ENCODE results near the gene DNAH7. TPM values are rescaled to one million over a fixed set of nuclear protein-coding genes. Genes with fewer than 3 reads are reported as not detected.

Gene DNAH7
- total and polyA plus RNA-seq, 2 of the 13 experiments (the other 11 are each of a cell fraction or from before 2014, with no cell fraction given) = 0.09 TPM; not detected in 1

DNA sequence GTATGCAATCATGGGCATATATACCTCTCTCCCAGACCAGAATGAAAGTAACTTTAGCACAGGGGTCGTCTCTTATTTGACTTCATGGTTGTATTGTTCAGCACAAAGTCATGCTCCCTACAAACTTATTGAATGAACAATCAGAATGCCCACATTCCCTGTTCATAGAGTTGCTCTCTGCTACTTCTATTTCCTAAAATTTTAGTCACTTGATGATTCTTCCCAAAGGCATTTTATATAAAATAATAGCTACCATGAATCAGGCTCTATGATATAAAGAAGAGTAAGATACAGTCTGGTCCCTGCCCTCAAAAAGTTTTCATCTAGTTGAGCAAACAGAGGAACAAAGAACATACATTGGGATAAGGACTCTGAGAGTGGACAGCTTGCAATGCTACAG is 249.4 kb downstream of the DNAH7 start:
- DNase-seq (ENCODE audit: low spot score) (no peak), ATAC-seq (no peak), FAIRE-seq (no peak)
- Histone ChIP-seq H3K27ac (ENCODE audit: extremely low read length, insufficient read depth, low read length) (no peak overlapping the region), H3K9ac (ENCODE audit: insufficient read depth, low read depth, low read length) (no peak overlapping the region), H4K20me1 (ENCODE audit: insufficient read depth, low read length) (no peaks in the 10 kb centered on the region), H3K4me1 (ENCODE audit: insufficient read depth, low read length) (no peaks in the 10 kb centered on the region), H2AFZ (ENCODE audit: low read length) (no peak overlapping the region), H3K36me3 (replicated peaks in 1 of 2; ENCODE audit: control insufficient read depth in 1 of 2, insufficient read depth in 2 of 2, low read length in 2 of 2) (no peaks in the 10 kb centered on the region), H3K4me2 (ENCODE audit: low read depth, low read length) (no peak overlapping the region), H3K27me3 (ENCODE audit: control insufficient read depth in 1 of 2, insufficient read depth in 2 of 2, low read length in 2 of 2) (no peaks in the 10 kb centered on the region; a peak in 1 of 5 replicates), H3K9me3 (ENCODE audit: low read length) (no peaks in the 10 kb centered on the region), H3K79me2 (ENCODE audit: insufficient read depth, low read length) (no peaks in the 10 kb centered on the region), H3K4me3 (replicated peaks in 1 of 3; ENCODE audit: insufficient read depth in 1 of 3, low read depth in 2 of 3, low read length in 3 of 3) (no peak overlapping the region)
- CTCF ChIA-PET (ENCODE audit: low intra/inter-chr PET ratio, low total read pairs) = no interaction called here
- in situ Hi-C loops (cut with HindIII; ENCODE audit: extremely low pct_ligation_motif_present, low pct_unique_long_range_greater_than_20kb) = no loop called here
- BruUV-seq (replicated peaks) = no TSS peak
- WGBS (ENCODE audit: low lambda C conversion rate) = 3% methylated on average over 1 of the region's 1 CpG
- TF ChIP-seq, protein P1, sequence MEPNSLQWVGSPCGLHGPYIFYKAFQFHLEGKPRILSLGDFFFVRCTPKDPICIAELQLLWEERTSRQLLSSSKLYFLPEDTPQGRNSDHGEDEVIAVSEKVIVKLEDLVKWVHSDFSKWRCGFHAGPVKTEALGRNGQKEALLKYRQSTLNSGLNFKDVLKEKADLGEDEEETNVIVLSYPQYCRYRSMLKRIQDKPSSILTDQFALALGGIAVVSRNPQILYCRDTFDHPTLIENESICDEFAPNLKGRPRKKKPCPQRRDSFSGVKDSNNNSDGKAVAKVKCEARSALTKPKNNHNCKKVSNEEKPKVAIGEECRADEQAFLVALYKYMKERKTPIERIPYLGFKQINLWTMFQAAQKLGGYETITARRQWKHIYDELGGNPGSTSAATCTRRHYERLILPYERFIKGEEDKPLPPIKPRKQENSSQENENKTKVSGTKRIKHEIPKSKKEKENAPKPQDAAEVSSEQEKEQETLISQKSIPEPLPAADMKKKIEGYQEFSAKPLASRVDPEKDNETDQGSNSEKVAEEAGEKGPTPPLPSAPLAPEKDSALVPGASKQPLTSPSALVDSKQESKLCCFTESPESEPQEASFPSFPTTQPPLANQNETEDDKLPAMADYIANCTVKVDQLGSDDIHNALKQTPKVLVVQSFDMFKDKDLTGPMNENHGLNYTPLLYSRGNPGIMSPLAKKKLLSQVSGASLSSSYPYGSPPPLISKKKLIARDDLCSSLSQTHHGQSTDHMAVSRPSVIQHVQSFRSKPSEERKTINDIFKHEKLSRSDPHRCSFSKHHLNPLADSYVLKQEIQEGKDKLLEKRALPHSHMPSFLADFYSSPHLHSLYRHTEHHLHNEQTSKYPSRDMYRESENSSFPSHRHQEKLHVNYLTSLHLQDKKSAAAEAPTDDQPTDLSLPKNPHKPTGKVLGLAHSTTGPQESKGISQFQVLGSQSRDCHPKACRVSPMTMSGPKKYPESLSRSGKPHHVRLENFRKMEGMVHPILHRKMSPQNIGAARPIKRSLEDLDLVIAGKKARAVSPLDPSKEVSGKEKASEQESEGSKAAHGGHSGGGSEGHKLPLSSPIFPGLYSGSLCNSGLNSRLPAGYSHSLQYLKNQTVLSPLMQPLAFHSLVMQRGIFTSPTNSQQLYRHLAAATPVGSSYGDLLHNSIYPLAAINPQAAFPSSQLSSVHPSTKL (CRISPR knock-in tag; IDR thresholded peaks at IDR 0.05) = no peak
- TF ChIP-seq, protein P2, sequence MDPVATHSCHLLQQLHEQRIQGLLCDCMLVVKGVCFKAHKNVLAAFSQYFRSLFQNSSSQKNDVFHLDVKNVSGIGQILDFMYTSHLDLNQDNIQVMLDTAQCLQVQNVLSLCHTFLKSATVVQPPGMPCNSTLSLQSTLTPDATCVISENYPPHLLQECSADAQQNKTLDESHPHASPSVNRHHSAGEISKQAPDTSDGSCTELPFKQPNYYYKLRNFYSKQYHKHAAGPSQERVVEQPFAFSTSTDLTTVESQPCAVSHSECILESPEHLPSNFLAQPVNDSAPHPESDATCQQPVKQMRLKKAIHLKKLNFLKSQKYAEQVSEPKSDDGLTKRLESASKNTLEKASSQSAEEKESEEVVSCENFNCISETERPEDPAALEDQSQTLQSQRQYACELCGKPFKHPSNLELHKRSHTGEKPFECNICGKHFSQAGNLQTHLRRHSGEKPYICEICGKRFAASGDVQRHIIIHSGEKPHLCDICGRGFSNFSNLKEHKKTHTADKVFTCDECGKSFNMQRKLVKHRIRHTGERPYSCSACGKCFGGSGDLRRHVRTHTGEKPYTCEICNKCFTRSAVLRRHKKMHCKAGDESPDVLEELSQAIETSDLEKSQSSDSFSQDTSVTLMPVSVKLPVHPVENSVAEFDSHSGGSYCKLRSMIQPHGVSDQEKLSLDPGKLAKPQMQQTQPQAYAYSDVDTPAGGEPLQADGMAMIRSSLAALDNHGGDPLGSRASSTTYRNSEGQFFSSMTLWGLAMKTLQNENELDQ (CRISPR knock-in tag; IDR thresholded peaks at IDR 0.05; ENCODE audit: borderline replicate concordance) = no peak
- no peak for TF ChIP-seq ZNF253 (CRISPR knock-in tag; IDR thresholded peaks at IDR 0.05; ENCODE audit: borderline replicate concordance)
- intact Hi-C loops (cut with micrococcal nuclease; ENCODE audit: unreplicated experiment) = no loop called here
- POLR2A ChIA-PET = no interaction called here

Data from HepG2 (cell line).